Breast epithelium (tissue), 3 donors: Measurements from ENCODE around the gene CFTR.

Experiments used
- CTCF ChIP-seq, 3 donors: fragments of 450-650 bp; IDR thresholded peaks; one replicate each; pipeline ENCODE4 v1.5.1; 2016 to 2017; ENCODE audit warnings: antibody characterized with exemption in 3 of 3, mild to moderate bottlenecking in 3 of 3, moderate library complexity in 3 of 3
- POLR2A ChIP-seq: fragments of 450-650 bp; IDR thresholded peaks from one replicate; pipeline ENCODE4 v1.6.1; 2016; ENCODE audit warnings: antibody characterized with exemption, mild to moderate bottlenecking, moderate library complexity
- POLR2AphosphoS5 ChIP-seq, 3 donors: sonication (generic); formaldehyde crosslinking; IDR thresholded peaks; one replicate each; pipeline ENCODE4 v1.6.1; 2017; ENCODE audit warnings: antibody characterized with exemption in 3 of 3

GRCh38 chr7:117623606-117624005 is 143.8 kb downstream of the CFTR start:
- TF ChIP-seq POLR2A (no peak), CTCF (IDR thresholded peaks at IDR 0.05) (no peak), POLR2AphosphoS5 (IDR thresholded peaks at IDR 0.05) (no peak)
